Measurements from ENCODE around the gene EPHA7.

Gene EPHA7

DNA sequence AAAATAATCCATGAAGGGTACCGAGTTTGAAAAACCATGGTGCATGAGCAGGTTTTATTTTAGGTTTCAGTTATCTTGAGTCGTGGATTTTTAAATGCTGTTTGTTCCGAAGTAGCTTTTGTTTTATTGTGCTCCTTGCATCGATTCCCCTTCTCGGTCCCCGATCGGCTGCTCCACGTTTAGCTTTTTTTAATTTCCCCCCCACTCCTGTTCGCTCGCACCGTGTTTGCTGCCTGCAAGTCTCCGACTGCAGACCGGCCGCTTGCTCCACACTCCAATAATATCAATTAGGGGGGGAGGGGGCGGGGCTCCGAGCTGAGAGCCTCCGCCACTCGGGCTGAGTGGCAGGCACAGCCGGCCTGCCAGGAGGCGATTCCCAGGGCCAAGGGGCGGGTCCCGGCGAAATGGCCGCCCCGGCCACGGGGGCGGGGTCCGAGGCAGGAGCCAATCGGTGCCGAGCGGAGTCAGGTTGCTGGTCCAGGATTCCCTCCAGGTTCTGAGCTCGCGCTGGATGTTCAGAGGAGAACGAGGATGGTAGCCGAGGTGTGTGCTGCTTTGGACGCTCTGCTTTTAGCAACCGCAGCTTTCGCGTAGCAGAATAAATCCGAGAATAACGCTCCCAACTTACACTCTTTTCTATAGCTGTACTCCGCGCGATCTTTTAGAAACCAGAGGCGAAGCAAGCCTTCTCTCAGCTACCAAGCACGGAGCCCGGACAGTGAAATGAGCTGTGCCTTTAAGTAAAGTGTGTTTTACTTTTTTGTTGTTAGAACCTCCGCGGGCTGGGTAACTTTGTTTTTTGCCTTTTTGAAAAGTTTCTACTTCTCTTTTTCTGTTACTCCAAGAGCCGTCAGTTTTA, at the start of gene EPHA7:
EPHA7 (minus strand) TSS at position 256 of the 859 bp plus-strand sequence; CDS start at position 38, 218 bp downstream.
- DNase-seq, result peak; percentile 25

DNA sequence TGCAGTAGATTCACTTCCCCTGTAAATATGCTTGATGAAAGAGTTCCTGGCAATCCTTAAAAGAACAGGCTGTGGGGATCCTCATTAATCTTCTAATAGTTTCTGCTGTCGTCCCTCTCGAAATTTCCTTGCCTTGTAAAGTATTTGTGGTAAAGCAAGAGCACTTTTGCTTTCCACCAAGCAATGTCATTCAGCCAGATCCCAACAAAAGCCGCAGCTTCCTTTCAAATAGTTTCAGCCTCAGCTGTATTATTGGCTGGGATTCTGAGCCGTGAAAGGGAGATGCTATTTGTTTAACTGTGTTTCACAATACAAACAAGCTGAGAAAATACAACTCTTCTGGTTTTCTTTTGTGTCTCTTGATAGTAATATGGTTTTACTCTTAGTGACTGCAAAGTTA, 48.9 kb upstream of the EPHA7 start:
- no peak for DNase-seq

DNA sequence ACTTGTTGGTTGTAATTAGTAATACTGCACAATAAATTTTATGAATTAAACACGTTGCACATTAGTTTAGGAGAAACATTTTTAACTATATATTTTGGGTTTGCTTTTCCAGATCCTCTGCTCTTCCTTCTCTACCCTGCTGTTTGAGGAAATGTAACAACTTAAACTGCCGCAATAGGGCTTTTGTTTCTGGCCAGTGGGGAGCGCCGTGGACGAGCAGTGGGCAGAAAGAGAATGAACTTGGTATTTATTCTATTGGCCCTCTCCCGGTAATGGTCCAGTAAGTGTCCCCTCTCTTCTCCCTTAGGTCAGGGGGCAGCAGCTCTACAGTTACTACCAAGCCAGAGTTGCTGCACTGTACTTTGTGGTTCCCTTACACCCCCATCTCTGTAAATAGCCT, 35.2 kb upstream of the EPHA7 start:
- DNase-seq, result no peak

DNA sequence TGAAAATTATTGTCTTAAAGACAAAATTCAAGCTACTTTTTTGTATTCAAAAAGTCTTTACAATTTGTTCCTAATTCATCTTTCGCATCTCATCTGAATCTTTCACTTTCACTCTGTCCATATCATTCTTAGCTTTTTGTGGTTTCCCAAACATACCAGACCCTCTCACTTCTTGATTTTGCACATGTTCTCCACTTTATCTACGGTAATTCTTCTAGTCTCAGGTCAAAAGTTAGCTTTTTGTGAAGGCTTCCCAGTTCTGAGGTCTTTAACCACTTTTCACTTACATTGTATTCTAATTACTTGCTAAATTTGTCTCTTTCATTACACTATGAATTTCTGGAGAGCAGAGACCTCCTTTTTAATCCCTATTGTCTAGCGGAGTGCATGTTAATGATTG, 34.6 kb upstream of the EPHA7 start:
- no peak for DNase-seq

DNA sequence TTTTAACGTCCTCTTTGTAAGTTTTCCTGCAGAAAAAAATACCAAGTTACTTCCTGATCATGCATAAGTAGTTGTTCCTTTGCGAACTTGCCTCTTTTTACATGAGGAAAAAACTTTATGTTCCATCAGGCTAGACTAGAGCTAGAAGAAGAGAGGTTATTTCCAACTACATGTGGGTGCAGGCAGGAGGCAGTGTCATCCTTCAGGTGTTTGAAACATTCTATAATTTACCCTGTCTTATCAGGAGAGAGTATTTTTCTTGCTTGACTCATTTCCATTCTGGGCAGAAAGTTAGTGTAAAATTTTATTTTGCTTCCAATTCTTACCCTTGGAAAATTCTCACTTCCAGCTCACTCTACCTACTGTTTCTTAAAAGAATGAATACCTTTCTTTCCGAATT, 28.5 kb upstream of the EPHA7 start:
- DNase-seq, result no peak

DNA sequence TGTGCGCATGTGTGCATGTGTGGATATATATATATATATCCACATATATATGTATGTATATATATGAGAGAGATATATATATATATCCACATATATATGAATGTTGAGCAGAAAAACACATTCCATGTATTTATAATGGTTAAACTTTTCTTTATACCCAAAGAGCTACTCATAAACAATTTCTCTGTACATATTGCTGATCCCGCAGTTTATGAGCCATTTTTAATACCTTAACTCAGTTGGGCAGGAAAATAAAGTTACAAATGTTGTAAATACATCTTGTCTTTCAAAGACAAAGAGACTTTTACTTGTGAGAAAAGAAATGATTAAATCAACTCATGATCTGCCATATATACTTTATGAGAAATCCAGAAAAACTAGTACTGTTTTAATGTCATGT, 18.1 kb upstream of the EPHA7 start:
- no peak for DNase-seq

DNA sequence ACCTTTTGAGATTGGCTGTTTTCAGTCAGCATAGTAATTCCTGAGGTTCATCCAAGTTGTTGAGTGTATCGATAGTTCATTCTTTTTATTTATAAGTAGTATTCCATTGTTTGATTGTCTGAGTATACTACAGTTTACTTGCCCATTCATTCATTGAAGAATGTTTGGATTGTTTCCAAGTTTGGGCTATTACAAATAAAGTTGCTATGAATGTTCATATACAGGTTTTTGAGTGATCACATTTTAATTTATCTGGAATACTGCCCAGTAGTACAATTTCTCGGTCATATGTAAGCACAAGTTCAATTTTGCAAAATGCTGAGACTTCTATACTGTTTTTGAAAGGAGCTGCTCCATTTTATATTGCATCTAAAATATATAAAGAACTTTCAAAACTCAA, 14.2 kb upstream of the EPHA7 start:
- DNase-seq, result no peak

DNA sequence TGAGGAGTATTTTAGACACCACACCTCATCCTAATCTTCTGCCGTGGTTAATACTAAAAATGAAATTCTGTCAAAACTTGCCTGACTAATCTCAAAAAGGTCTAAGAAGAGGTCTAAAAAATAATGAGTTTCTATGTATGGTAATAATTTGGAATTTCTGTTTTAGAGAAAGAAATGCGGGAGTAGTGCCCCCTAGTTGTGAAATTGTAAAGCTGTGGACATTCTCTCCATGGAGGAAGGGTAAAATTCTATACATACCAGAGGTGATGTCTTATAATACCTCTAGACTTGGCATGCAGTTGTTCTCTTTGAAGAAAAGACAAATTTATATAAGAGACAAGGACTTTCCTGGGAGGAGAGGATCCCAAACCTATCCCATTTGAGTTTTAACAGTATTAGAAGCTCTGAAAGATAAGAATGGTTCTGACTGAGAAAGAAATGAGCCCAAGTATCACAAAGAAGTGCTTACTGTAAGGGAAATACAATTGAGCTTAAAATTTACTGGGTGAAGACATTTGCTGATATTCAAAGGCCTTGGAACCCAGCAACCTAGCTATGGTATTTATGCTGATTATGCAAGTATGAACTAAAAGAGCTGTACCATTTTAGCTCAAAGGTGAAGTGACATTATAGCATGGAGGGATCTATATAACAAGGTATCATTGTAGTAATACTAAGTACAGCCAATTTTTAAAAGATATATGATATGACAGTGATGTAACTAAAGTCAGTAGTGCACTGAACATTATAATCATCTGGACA, 5.1 kb upstream of the EPHA7 start:
- DNase-seq, result no peak

DNA sequence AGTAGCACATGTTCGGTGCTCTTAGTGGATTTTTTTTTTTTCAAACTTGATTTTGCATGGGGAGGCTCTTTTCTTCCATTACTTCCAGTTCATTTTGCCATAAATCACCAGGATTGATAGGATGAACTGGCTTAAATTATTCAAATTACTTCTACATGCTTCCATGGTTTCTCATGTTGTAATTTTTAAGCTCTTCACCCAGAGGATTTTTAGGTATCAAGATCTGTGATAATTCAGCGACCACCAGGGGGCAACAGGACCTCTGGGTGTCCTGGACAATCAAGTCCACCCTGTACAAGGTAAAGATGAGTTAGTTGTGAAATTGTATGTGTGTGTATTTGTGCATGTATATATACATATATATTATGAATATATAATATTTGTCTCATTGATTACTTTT, 4.2 kb upstream of the EPHA7 start:
- DNase-seq, result no peak

DNA sequence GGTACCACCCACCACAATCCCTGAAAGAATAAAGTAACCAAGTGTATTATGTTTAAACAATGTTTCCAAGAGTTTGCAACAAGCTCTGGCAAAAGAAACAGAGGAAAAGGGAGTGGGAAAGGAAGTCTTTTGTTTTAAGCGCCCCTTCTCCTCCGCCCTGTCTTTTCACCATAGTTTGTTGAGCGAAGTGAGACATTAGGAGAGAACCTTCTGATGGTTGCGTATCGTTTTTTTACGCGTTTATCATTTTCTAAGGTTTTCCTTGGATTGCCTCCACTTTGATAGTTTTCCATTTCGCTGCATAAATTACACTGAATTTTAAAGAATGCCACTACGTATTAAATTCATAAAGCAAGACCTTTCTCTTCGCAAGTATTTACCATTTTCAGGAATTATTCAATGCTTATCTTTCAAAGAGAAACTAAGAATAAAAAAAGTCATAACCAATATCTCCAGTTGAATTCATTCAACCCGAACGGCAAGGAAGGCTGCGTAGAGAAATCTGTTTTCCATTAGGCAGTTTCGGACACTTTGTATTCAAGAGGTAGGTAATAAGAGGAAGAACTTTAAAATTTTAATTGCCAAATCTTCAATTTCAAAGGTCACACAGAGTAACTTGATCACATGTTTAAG, 920 bp upstream of the EPHA7 start:
- no peak for DNase-seq

DNA sequence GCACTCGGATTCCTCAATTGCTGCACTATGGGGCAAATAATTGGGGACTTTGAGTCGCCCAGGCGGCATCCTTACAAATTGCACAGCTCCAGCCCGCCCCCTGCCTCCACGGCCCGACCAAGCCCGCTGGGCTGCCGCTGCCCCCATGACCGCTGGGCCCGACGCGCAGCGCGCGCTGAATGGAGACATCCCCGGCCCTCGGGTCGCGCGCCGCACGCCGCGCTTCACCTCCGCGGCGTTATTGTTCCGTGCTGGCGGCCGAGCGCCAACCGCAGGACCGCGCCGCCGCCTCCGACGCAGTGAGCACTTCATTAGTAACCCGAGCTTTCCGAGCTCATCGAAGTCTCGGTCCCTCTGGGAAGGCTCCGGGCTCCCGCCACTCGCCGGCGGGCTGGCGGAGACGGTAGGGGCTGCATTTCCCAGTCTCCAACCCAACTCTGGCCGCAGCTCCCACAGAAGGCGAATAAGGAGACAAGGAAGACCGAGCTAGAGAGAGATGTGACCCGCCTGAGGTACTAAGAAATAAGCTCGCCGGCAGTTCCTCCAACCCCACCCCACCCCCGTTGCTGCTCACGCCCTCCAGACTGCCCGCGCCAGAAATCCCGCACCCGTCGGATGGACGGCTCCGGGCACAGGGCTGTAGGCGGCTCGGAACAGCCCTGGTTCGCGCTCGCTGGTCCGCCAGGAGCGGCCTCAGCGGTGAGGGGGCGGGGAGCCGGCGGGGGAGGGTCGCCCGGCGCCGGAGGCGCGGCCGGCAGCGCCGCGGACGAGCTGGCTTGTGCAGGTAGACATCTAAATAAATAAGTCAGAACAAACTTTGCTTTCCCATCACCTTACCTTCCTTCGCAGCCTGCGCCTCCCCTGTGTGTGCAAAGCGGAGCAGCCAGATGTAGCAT, 703 bp downstream of the EPHA7 start:
- no peak for DNase-seq

DNA sequence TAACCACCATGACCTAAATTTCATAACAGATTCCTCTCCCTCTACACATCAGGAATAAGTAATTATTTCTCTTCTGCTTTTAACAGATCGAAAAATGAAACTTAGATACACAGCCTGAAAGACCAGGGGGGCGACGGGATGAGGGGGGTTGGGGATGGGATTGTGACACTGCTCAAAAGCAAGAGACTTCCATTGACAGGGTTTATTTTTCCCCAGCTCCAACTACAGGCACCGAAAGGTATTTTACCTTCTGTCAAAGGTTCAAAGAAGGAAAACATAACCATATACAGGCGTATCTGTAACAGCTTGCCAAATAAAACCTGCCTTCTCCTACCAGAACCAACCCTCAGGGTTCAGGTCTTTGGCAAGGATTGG, 1.3 kb downstream of the EPHA7 start:
- no peak for DNase-seq

DNA sequence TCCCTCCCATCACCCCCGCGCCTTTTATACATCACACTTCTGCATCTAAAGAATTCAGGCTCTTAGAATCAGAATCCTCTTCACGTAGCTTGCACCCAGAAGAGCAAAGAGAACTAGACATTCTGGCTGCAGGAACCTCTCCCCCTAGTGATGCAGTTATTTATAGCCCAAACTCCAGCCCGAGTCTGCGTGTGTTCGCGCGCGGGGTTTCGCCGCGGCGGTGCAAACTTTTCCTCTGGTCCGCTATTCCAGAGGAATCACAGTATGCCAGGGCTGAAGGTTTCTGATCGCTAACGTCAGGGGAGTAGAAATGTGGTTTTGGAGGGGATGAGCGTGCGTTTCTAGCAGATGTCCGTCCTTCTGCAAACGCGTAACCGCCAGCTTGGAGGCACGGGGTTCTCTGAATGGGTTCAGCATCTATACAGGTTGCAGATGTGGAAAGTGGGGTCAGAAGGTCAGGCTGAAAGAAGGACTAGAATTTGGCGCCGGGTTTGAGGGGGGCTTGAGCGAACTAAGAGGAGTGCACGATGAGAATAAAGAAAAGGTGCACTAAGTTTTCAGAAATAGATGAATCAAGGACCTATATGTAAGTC, 1.8 kb downstream of the EPHA7 start:
- no peak for DNase-seq

DNA sequence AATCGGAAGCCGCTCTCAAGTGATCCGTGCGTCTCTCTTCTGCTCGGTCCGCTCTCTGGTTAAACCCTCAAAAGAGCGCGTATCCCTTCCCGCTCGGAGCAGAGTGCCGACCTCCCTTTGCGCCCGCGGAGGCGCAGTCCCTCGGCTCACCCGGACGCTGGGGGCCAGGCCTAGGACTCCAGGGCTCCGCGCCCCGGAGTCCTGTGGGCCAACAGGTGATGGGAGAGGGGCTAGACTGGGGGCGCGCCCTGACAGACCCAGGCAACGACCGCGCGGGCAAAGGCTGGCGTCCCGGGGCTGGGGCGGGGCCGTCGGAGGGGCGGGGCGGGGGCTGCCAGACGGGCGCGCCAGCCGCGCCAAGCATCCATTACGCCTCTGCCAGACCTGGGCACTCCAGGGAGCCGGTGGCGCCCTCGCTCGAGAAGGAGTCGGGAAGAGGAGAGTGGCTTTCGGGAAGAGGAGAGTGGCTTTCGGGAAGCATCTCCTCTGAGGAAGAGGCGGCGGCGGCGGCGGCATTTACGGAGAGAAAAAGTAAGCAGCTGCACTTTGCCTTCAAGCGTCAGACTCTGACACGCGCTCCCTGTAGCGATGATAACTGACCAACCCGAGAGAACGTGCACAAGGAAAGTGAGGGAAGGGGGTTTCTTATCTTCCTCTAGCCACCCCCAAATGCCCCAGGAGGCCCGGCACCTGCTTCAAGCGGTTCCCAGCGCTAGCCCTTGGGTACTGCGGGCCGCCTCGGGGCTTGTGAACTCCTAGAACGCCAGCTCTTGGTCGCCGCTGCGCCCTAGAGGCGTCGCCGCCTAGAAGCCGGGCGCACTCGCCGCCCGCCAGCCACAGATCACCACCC, 2.6 kb downstream of the EPHA7 start:
- DNase-seq, result no peak

DNA sequence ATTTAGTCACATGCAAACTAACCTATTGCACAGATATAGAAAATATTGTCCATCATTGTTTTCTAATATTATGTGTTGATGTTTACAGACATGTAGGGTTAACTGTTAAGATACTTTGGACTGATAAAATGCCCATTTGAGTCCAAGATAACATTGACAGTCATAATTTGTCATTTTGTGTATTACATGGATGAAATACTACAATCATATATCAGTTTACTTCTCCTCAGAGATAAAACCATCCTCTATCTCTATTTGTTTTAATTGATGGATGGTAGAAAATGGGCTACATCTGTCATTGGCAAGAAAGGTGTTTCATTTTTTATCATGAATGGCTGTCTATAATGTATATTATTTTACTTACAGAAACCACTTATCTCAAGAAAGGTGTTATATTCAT, 6.2 kb downstream of the EPHA7 start:
- DNase-seq, result no peak

DNA sequence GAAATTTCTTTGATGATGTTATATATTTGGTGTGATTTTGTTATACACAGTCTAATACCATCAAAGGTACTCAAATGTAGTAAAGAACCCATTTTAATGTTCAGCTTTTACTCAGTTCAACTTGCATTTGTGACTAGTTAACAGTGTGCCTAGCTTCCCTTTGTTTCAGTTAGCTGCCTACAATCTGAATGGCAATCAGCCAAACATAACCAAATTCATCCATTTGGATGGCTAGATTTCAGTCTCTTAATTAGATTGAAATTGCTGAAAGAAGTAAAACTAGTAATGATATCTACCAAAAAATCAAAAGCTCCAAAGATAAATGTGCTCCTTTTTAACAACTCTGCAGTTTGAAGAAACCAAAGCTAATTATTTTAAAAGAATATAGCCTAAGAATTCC, 6.9 kb downstream of the EPHA7 start:
- DNase-seq, result no peak

DNA sequence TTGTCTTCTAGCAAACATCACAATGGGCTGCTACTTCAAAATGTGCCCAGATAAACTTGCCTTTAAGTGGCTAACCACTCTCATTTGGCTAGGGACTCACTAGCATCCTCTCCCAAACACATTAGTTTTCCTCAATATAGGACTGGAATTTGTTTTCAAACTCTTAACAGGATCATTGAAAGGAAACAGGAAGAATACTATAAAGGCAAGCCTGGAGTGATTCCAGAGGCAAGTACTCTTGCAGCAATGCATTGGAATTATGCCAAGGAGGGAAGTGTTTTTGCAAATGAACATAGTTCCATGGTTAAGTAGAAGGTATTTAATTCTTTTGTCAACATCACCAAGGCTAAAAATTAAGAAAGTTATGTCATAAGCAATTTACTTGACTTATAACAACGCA, 12.2 kb downstream of the EPHA7 start:
- no peak for DNase-seq

DNA sequence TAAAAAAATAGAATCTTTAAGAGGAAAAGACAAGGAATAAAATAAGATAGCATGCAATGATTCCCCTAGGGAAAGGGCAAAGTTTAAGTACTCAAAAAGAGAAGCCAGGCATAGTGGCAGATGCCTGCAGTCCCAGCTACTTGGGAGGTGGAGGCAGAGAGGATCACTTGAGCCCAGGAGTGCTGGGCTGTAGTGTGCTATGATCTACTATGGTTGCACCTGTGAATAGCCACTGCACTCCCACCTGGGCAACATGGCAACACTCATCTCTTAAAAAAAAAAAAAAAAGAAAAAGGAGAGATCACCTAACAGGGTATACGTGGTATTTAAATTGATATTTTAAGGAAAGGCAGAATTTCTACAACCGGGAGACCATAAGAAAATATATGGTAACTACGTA, 16.0 kb downstream of the EPHA7 start:
- DNase-seq, result no peak

DNA sequence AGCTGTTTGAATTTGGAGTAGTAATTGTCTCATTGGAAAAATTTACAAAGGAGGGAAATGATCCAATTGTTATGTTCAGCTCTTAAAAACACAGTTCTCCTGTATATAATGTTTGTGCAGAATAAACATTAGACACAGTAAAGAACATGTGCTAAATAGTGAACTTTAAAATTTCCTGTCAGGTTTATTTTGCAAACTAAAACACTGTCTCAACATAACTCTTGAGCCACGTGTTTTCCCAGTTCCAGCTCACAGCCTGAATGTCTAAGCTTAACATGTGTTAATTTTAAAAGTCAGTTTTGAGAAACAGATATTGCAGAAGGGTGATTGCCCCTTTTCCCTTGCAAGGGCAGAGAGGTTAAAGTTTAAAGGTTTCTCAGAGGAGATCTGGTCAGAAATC, 20.6 kb downstream of the EPHA7 start:
- DNase-seq, result no peak

DNA sequence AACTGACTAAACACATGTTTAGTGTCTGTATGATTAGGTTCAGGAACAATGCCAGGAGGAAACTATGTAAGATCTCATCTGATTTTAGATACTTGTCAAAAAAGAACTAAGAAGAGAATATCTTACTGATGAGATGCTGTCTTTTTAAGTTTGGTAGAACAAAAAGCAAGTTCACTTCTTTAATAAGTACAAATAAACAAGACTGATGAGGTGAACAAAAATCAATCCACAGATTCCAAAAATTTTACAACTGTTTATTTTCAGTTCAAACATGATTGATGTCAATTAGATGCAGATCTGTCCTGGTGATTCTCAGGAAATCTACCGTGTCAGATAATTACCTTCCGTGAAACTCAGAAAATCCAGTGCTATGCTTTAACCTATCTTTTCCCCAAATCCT, 24.9 kb downstream of the EPHA7 start:
- DNase-seq, result no peak

DNA sequence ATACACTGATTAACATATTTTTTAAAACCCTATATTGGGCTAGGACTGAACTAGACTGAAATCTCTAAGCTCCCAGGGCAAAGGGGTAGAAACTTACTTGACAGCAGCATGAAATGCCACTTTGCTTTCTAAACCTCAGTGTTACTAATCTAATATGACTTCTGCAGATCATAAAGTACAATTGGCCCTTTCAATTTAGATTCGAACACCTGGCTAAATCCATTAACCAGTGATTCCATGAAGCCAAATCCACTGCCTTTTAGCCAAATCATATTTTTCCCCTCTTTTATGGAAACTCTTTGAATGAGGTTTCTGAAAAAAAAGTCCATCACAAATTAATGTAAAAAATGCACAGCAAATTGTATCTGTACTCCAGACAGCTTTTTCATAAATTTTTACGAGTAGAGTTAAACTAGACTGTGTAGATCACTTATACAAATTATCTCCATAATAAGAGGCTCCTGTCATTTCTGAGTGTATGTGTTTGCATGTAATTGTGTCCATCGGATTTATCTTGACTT, 25.7 kb downstream of the EPHA7 start:
- no peak for DNase-seq
